Cardiac muscle cell (in vitro differentiated cells and primary cell): ENCODE measurements around the gene OBI1. TPM values are rescaled to one million over a fixed set of nuclear protein-coding genes. Genes with fewer than 3 reads are reported as not detected.

Source experiments
- DNase-seq, 2 donors: peaks; one replicate each; pipeline versions ENCODE4 v3.0.0 to v3.0.0-alpha.2; 2010 to 2017; ENCODE audit warnings: low read depth in 1 of 2, low spot score in 1 of 2
- H3K27ac ChIP-seq: fragments of 200-600 bp; sonication (generic); 2 replicates; pipeline ENCODE4 v1.5.1; 2016
- H3K27me3 ChIP-seq: fragments of 200-600 bp; sonication (generic); 2 replicates; pipeline ENCODE4 v1.6.0; 2016; ENCODE audit warnings: control low read depth
- H3K36me3 ChIP-seq: fragments of 200-600 bp; sonication (generic); 2 replicates; pipeline ENCODE4 v1.5.1; 2016; ENCODE audit warnings: control low read depth
- H3K4me1 ChIP-seq: fragments of 200-600 bp; sonication (generic); 2 replicates; pipeline ENCODE4 v1.8.1; 2017; ENCODE audit warnings: low read depth, mild to moderate bottlenecking, mixed run types
- H3K4me3 ChIP-seq: fragments of 200-600 bp; sonication (generic); 2 replicates; pipeline ENCODE4 v1.5.1; 2016; ENCODE audit warnings: mild to moderate bottlenecking
- H3K9me3 ChIP-seq: fragments of 200-600 bp; sonication (generic); 2 replicates; pipeline ENCODE4 v1.5.1; 2017; ENCODE audit warnings: low read depth, mild to moderate bottlenecking, control low read depth
- polyA plus RNA-seq: library from polyadenylated mRNA; unstranded; fragments of >200 nt; fragmentation: Nextera tagmentation; extraction: Ambion mirVana; gene quantifications from 2 replicates; pipeline ENCODE4 v1.2.1, GENCODE V29; 2016
- total RNA-seq: library from RNA; depleted of rRNA; stranded (reverse); fragments of >200 nt; gene quantifications from 2 replicates; pipeline ENCODE4 v1.2.3, GENCODE V29; 2016
- TF ChIP-seq, protein P1 (sequence below): IDR thresholded peaks from 2 replicates; pipeline ENCODE4 v1.5.1; 2012; ENCODE audit warnings: low read depth, mild to moderate bottlenecking, low read length

Gene OBI1
- total and polyA plus RNA-seq, 2 experiments from 2014 or later = 14.1 to 17.0 TPM

GRCh38 chr13:78587395-78587794, 71.6 kb downstream of the OBI1 start:
- Histone ChIP-seq H3K9me3 (no peaks in the 10 kb centered on the region), H3K27me3 (peaks cover 98% of the 10 kb centered on the region), H3K36me3 (no peaks in the 10 kb centered on the region), H3K4me3 (no peak overlapping the region), H3K4me1 (no peaks in the 10 kb centered on the region), H3K27ac (no peak overlapping the region)
- DNase-seq = no peak
- TF ChIP-seq, protein P1, sequence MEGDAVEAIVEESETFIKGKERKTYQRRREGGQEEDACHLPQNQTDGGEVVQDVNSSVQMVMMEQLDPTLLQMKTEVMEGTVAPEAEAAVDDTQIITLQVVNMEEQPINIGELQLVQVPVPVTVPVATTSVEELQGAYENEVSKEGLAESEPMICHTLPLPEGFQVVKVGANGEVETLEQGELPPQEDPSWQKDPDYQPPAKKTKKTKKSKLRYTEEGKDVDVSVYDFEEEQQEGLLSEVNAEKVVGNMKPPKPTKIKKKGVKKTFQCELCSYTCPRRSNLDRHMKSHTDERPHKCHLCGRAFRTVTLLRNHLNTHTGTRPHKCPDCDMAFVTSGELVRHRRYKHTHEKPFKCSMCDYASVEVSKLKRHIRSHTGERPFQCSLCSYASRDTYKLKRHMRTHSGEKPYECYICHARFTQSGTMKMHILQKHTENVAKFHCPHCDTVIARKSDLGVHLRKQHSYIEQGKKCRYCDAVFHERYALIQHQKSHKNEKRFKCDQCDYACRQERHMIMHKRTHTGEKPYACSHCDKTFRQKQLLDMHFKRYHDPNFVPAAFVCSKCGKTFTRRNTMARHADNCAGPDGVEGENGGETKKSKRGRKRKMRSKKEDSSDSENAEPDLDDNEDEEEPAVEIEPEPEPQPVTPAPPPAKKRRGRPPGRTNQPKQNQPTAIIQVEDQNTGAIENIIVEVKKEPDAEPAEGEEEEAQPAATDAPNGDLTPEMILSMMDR = no peak

GRCh38 chr13:78586706-78587105, 72.2 kb downstream of the OBI1 start:
- Histone ChIP-seq H3K4me1 (no peaks in the 10 kb centered on the region), H3K4me3 (no peak overlapping the region), H3K27ac (no peak overlapping the region), H3K27me3 (peaks cover 98% of the 10 kb centered on the region), H3K9me3 (no peaks in the 10 kb centered on the region), H3K36me3 (no peaks in the 10 kb centered on the region)
- TF ChIP-seq, protein P1 = peak; percentile 27
- DNase-seq = peak in 1 of 2 donors; percentile 47

DNA sequence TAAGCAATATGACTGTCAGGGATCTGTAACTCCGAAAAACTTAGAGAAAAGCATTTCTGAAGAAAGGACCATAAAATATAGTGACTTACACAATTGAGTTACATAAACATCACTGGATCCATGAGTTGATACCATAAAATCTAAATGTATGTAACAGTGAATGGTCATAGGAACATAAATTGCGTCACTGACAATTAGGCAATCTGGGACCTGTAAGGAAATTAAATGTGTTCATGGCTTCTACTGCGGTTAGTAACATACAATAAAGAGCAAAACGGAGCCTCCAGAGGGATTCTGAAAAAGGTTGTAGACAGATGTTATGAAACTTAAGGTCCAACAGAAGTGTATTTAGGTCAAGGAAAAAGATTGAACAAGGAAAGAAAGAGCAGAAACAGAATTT, 82.7 kb downstream of the OBI1 start:
- no peak overlapping the region for H3K27ac ChIP-seq
- H3K9me3 ChIP-seq = no peaks in the 10 kb centered on the region
- TF ChIP-seq, protein P1 = no peak
- no peak overlapping the region for H3K4me3 ChIP-seq
- H3K4me1 ChIP-seq = no peaks in the 10 kb centered on the region
- H3K27me3 ChIP-seq = peaks cover 8% of the 10 kb centered on the region
- no peak for DNase-seq
- H3K36me3 ChIP-seq = no peaks in the 10 kb centered on the region

DNA sequence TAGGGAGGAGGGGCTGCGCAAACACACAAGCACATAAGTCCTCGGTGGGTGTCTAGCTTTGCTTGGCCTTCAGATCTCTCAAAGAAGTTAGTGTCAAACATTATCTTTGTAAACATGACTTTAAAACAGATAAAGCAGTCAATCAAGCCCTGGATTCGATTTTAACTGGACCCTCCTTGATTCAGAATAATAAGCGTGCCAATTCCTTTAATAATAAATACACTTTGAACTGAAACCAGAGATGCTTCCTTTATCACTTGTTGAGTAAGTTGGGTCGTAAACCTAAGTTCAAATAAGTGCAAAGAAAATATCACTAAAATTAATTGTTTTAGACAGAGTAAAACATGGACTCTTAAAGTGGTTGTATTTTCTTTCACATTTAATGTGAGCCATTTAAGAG, 86.5 kb downstream of the OBI1 start:
- H3K27me3 ChIP-seq = no peaks in the 10 kb centered on the region
- no peak for DNase-seq

GRCh38 chr13:78569029-78569428, 89.9 kb downstream of the OBI1 start:
- TF ChIP-seq, protein P1 = no peak
- no peak for DNase-seq
- Histone ChIP-seq H3K27me3 (no peaks in the 10 kb centered on the region), H3K36me3 (no peaks in the 10 kb centered on the region), H3K4me3 (no peak overlapping the region), H3K4me1 (no peaks in the 10 kb centered on the region), H3K9me3 (no peaks in the 10 kb centered on the region), H3K27ac (no peak overlapping the region)

More for the DNA sequence above, 86.5 kb downstream of the OBI1 start:
- H3K4me1 ChIP-seq = no peaks in the 10 kb centered on the region
- H3K27ac ChIP-seq = no peak overlapping the region
- no peak overlapping the region for H3K4me3 ChIP-seq
- TF ChIP-seq, protein P1 = no peak
- H3K9me3 ChIP-seq = no peaks in the 10 kb centered on the region
- no peaks in the 10 kb centered on the region for H3K36me3 ChIP-seq

- H3K4me3 ChIP-seq = no peak overlapping the region
- H3K4me1 ChIP-seq = no peaks in the 10 kb centered on the region
- no peak for DNase-seq
- H3K27me3 ChIP-seq = peaks cover 10% of the 10 kb centered on the region
- H3K36me3 ChIP-seq = no peaks in the 10 kb centered on the region
- TF ChIP-seq, protein P1 = no peak
- no peak overlapping the region for H3K27ac ChIP-seq
- H3K9me3 ChIP-seq = no peaks in the 10 kb centered on the region
Measured at GRCh38 chr13:78566631-78567030, 92.3 kb downstream of the OBI1 start.
